HG03103 (cell line): ENCODE measurements around the gene SLC25A18.
"Not testable (repeated sequence)": the region's sequence is repeated elsewhere in the genome, so short reads cannot be mapped to it uniquely, and the experiment has no call there.

Source experiments
- ATAC-seq: cut with Tn5 transposase; IDR thresholded peaks from one replicate; pipeline ENCODE4 v1.9.1; 2021; ENCODE audit warnings: low read depth; ENCODE audit not compliant: unreplicated experiment

SLC25A18 gene, protein sequence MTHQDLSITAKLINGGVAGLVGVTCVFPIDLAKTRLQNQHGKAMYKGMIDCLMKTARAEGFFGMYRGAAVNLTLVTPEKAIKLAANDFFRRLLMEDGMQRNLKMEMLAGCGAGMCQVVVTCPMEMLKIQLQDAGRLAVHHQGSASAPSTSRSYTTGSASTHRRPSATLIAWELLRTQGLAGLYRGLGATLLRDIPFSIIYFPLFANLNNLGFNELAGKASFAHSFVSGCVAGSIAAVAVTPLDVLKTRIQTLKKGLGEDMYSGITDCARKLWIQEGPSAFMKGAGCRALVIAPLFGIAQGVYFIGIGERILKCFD

DNA sequence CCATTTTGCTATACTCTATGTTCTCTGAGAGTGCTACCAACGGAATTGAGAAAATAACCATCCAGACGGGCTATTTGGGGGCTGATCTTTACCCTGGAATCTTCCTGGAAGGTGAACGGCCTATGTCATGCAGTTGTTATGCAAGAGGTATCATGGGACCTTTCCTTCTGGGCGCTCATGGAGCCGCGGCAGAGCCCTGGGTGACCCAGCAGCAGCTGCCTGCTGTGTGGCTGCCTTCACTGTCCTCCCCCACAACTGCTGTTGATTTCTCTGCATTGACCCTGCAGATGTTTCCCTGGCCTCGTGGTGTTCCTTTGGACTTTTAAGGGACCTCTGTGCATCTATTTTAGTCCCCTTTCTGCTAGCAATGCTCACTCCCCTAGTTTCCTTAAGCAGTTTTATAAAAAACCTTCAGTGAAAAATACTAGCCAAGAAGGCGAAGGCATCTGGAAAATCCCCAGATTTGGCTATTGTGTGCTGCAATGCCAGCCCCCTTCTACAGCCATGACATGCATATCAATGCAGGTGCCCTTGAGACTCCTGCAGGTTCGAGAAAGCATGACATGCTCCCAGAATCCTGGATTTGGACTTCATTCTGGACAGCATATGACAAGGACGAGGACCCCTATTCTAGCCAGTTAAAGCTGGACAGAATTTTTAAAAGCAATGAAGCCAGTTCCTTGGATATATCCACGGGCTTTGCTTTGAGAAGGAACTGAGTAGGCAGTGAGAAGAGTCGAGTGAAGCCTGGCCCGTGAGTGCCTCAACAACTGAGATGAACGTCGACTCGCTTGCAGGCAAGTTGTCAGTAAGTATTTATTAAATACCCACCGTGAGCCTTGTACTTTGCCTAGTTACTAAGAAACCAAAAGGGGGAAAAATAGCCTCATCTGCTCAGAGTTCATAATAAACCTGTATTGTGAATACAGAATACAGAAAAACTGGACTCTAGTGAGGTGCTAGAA lies at the start of gene SLC25A18:
SLC25A18 (plus strand) TSS at position 593 of the 965 bp plus-strand sequence. CDS start 16,447 bp downstream, outside the sequence.
- no peak for ATAC-seq

DNA sequence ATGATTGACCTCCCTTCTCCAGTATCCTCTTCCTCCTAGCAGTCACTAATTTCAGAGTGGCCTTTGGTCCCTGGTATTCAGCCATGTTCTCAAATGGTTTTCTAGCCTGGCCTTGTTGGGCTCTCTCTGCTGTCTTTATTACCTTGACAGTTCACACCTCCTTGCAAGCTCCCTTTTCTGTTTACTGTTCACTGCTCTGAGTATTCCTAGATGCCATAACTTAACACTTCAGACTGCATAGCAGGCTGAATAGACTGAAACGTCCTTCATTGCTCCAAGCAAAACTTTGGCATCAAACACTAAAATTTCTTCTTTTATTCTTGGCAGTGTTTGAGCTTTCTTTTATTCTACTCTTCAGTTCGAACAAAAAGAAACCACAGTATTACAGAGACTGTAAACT lies 49.7 kb upstream of the SLC25A18 start:
- ATAC-seq = no peak

DNA sequence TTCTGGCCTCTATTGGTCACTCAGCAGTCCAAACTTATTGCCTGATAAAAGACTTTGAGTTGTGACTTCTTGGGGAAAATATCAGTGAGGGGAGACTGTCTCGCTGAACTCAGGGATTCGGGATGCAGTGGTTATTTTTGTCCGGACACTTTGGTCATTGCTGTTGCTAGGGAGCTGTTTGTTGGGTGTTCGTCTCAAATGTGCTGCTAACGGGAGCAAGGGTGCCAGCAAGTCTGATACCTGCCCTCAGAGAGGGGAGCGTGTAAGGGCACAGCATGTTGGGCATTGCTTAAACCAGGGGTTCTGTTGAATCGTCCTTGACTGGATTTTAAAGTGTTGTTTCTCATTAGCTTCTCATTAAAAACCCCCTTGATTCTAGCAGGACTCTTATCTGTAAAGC lies 49.2 kb upstream of the SLC25A18 start:
- no peak for ATAC-seq

GRCh38 chr22:17518406-17518805 lies 44.9 kb upstream of the SLC25A18 start:
- no peak for ATAC-seq

DNA sequence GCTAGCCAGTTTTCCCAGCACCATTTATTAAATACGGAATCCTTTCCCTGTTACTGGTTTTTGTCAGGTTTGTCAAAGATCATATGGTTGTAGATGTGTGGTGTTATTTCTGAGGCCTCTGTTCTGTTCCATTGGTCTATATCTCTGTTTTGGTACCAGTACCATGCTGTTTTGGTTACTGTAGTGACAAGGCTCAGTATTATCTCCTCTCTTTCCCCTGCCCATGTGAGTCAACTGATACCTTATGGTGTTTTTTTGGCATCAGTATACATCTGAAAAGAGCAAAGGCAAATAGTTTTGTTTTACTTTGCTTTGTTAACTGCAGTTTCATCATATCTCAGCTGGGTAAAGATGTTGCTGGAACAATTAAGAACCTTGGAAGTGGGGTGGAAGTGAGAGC lies 41.3 kb upstream of the SLC25A18 start:
- not testable (repeated sequence) for ATAC-seq

GRCh38 chr22:17523925-17524324 lies 39.4 kb upstream of the SLC25A18 start:
- no peak for ATAC-seq

- no peak for ATAC-seq
Observed at GRCh38 chr22:17536269-17536668, 27.0 kb upstream of the SLC25A18 start.

GRCh38 chr22:17537155-17537554 lies 26.1 kb upstream of the SLC25A18 start:
- no peak for ATAC-seq

DNA sequence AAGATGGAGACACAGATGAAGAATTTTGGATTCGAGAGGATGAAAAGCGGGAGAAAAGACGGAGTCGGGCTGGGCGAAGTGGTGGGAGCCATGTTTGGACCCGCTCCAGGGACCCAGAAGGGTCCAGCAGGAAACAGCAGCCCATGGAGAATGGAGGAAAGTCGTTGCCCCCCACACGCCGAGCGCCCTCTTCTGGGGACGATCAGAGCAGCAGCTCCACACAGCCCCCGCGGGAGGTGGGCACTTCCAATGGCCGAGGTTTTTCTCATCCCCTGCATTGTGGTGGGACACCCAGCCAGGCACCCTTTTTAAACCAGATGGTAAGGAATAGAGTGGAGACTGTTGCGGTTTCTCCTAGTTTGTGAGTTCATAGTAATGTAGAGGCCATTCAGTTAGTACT lies 22.8 kb upstream of the SLC25A18 start:
- ATAC-seq = no peak

- ATAC-seq = no peak
Observed at GRCh38 chr22:17541476-17541875, 21.8 kb upstream of the SLC25A18 start.

GRCh38 chr22:17542452-17542851 lies 20.8 kb upstream of the SLC25A18 start:
- no peak for ATAC-seq

DNA sequence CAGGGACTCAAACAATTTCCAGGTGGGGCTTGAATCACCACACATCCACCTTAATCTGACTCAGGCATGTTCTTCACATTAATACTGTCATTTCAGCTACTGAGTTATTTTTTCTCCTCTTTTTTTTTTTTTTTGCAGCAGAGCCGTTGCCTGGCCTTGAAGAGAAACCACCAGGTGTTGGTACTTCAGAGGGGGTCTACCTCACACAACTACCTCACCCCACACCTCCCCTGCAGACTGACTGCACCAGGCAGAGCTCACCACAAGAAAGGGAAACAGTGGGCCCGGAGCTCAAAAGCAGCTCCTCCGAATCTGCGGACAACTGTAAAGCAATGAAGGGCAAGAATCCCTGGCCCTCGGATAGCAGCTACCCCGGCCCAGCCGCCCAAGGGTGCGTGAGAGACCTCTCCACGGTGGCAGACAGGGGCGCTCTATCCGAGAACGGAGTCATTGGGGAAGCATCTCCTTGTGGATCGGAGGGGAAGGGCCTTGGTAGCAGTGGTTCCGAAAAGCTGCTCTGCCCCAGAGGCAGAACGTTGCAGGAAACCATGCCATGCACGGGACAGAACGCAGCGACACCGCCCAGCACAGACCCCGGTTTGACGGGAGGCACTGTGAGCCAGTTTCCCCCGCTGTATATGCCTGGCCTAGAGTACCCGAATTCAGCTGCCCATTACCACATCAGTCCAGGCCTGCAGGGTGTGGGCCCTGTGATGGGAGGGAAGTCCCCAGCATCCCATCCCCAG lies 15.1 kb upstream of the SLC25A18 start:
- ATAC-seq = no peak

DNA sequence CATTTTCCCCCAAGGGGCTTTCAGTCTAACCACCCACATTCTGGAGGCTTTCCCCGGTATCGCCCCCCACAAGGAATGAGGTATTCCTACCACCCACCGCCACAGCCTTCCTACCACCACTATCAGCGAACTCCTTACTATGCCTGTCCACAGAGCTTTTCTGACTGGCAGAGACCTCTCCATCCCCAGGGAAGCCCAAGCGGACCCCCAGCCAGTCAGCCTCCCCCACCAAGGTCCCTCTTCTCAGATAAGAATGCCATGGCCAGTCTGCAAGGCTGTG lies 14.6 kb upstream of the SLC25A18 start:
- no peak for ATAC-seq

DNA sequence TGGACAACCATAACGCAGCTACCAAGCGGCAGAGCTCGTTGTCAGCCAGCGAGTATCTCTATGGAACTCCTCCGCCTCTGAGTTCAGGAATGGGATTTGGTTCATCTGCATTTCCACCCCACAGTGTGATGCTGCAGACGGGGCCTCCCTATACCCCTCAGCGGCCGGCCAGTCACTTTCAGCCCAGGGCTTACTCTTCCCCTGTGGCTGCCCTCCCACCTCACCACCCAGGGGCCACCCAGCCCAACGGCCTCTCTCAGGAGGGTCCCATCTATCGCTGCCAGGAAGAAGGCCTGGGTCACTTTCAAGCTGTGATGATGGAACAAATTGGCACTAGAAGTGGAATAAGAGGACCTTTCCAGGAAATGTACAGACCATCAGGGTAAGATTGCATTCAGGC lies 14.1 kb upstream of the SLC25A18 start:
- ATAC-seq = no peak

DNA sequence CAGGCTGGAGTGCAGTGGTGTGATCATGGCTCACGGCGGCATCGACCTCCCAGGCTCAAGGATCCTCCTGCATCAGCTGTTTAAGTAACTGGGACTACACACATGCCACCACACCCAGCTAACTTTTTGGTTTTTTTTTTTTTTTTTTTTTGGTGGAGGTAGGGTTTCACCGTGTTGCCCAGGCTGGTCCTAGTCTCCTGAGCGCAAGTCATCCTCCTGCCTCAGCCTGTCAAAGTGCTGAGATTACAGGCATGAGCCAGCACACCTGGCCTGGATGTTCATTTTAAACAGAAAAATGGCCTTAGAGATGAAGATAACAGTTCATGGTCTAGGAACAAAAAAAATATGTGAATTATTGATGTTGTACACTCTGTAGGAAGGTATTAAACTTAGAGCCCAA lies 13.6 kb upstream of the SLC25A18 start:
- no peak for ATAC-seq

DNA sequence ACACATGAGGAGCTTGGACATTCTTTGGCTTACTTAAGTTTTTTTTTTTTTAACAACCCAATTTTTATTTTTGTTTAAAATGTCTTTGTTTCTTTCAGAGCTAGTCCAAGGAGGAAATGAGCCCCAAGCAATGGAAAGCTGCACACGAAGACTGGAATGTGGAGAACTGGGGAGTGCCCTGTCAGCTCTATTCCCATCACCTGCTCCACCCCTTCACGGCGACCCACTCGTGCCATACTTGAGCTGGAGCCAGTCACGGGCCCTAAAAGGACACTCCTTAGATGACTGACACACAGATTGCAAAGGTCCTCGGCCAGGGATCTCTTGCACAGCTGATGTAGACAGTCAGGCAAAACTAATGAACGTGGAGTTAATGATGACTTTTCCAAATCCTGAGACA lies 10.6 kb upstream of the SLC25A18 start:
- no peak for ATAC-seq

- ATAC-seq = no peak
Observed at GRCh38 chr22:17554814-17555213, 8.5 kb upstream of the SLC25A18 start.

DNA sequence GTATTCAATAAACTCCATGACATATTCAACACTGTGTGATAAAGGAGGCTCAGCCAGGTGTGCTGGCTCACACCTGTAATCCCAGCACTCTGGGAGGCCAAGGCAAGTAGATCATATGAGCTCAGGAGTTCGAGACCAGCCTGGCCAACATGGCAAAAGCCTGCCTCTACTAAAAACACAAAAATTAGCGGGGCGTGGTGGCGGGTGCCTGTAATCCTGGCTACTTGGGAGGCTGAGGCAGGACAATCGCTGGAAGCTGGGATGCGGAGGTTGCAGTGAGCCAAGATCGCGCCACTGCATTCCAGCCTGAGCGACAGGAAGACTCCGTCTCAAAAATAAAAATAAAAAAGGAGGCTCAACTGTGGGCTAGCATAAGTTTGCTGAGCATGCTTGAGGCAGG lies 4.1 kb upstream of the SLC25A18 start:
- ATAC-seq = no peak

- ATAC-seq = no peak
Observed at GRCh38 chr22:17563936-17564391, 666 bp downstream of the SLC25A18 start.

DNA sequence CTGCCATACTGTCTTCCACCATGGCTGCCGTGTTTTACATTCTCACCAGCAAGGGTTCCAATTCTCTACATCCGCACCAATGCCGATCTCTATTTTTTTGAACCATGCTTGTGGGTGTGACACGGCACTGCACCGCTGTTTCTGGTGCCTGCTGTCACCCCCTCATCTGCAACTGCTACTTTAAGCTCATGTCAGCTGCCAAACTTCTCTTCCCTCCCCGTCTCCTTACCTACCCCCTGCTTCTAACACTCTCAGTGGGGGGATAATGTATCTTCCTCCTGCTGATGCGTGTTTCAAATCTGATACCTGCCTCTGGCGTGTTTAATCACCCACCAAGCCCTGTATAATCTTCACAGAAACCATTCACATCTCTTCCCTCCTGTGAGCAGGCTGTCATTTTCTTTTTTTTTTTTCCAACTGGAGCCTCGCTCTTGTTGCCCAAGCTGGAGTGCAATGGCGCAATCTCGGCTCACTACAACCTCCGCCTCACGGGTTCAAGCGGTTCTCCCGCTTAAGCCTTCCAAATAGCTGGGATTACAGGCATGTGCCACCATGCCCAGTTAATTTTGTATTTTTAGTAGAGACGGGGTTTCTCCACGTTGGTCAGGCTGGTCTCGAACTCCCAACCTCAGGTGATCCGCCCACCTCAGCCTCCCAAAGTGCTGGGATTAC lies 2.9 kb downstream of the SLC25A18 start:
- not testable (repeated sequence) for ATAC-seq

DNA sequence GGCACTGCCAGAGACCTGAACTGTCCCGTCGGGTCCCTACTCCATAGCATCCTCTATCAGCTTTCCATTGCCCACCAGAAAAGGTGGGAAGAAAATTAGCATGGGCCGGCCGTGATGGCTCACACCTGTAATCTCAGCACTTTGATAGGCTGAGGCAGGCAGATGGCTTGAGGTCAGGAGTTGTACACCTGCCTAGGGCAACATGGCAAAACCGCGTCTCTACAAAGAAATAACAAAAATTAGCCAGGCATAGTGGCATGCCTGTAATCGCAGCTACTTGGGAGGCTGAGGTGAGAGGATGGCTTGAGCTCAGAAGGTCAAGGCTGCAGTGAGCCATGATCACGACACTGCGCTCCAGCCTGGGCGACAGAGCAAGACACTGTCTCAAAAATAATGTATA lies 3.5 kb downstream of the SLC25A18 start:
- ATAC-seq = no peak
